GM08714 (cell line): Measurements from ENCODE around the gene LRGUK.

Experiments used
- H3K4me3 ChIP-seq: fragments of 200-500 bp; sonication (Bioruptor generic); 2 replicates; pipeline ENCODE4 v1.5.1; 2014; ENCODE audit warnings: mild to moderate bottlenecking, low read length, inconsistent platforms
- ZNF274 ChIP-seq: IDR thresholded peaks from 2 replicates; pipeline ENCODE4 v1.6.1; 2012; ENCODE audit warnings: mild to moderate bottlenecking, low read depth, low read length

The LRGUK gene

GRCh38 chr7:134154581-134155130, 27.5 kb downstream of the LRGUK start:
- no peak for TF ChIP-seq ZNF274
- H3K4me3 ChIP-seq = no peak overlapping the region

DNA sequence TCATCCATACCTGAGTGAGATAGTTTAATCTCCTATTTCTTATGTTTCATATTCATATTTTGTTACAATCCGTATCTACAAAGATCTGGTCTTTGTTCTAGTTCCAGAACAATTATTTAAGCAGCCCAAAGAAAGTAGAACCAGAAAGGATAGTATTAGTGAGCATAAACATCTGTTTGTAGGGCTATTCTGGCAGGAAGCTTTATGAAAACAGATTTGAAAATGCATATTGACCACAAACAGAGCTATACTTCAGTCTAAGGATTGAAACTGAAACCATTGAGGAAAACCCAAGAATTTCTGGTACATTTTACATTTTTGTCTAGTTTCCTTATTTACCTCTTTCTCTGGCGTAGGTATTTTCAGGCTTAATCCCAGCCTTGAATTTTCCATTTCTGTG, 28.1 kb downstream of the LRGUK start:
- H3K4me3 ChIP-seq = no peak overlapping the region
- no peak for TF ChIP-seq ZNF274

DNA sequence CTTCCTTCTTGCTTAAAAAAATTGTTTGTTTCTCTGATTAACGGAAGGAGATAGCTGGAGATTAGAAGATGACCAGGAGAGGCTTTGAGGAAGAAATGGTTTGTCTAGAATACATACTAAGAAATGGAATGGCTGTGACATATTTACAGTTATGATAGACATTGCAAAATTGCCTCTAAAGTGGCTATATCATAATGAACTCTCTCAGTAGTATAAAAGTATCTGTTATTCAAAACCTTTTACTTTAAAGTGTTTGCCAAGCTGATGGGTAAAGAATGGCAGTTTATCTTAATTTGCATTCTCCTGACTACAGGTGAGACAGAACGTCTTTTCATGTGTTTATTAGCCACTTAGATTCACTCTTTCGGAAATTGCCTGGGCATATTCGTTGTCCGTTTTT, 28.7 kb downstream of the LRGUK start:
- no peak for TF ChIP-seq ZNF274
- no peak overlapping the region for H3K4me3 ChIP-seq

GRCh38 chr7:134165252-134165651, 38.1 kb downstream of the LRGUK start:
- H3K4me3 ChIP-seq = no peak overlapping the region
- no peak for TF ChIP-seq ZNF274

- no peak overlapping the region for H3K4me3 ChIP-seq
- no peak for TF ChIP-seq ZNF274
These were observed 40.1 kb downstream of the LRGUK start for GRCh38 chr7:134167250-134167649.

- no peak for TF ChIP-seq ZNF274
- H3K4me3 ChIP-seq = no peak overlapping the region
These were observed 40.7 kb downstream of the LRGUK start for GRCh38 chr7:134167841-134168240.

- no peak for TF ChIP-seq ZNF274
- no peak overlapping the region for H3K4me3 ChIP-seq
These were observed 47.7 kb downstream of the LRGUK start for GRCh38 chr7:134174795-134175261.

DNA sequence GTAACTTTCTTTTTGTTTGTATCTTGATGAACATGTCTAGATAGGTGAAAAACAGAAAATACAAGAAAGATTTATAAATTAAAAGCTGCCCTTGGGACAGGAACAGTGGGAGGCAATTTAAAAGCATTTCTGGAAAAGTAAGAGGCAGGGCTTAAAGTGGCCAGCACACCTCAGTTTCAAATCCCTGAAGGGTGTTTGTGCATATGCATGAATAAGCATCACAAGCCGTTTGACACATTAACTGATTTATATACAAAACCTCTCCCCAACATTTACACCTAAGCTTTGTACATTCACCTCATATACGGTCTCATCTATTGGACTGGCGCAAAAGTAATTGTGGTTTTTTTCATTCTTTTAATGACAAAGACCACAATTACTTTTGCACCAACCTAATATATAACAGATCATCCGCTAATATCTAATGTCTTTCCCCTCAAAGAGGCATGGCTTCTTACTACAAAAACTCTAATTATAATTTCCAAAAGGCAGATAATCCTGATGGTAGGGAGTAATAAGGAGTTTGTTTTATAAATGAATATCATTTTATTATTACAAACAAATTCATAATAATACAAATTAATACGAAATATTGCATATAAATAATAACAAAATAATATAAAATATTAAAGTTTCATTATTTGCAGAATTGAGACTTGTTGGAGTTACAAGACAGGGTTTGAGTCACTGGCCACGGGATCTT, 48.3 kb downstream of the LRGUK start:
- TF ChIP-seq ZNF274 = no peak
- no peak overlapping the region for H3K4me3 ChIP-seq

DNA sequence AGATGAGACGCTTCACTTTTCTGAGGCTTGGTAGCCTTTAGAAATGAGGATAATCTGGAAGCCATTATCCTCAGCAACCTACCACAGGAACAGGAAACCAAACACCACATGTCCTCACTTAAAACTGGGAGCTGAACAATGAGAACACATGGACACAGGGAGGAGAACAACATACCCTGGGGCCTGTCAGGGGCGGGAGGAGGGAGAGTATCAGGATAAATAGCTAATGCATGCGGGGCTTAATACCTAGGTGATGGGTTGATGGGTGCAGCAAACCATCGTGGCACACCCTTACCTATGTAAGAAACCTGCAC, 48.9 kb downstream of the LRGUK start:
- TF ChIP-seq ZNF274 = no peak
- H3K4me3 ChIP-seq = no peak overlapping the region

GRCh38 chr7:134179036-134180011, 52.2 kb downstream of the LRGUK start:
- H3K4me3 ChIP-seq = no peak overlapping the region
- no peak for TF ChIP-seq ZNF274

DNA sequence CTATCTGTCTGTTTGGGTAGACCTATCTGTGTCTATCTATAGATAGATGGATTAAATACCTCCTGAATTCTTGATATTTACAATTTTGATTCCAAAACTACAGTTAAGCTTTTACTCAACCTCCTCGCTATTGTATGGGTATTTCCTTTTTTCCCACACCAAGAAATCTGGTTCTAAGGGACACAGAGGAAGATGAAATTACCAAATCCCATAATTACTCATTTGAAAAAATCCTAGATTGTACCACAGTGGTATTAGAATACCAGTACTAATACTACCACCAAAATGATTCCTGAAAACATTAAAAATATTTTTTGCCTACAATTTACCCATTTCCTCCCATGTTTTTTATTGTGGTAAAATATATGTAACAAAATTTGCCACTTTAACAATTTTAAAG, 53.2 kb downstream of the LRGUK start:
- no peak overlapping the region for H3K4me3 ChIP-seq
- TF ChIP-seq ZNF274 = no peak

DNA sequence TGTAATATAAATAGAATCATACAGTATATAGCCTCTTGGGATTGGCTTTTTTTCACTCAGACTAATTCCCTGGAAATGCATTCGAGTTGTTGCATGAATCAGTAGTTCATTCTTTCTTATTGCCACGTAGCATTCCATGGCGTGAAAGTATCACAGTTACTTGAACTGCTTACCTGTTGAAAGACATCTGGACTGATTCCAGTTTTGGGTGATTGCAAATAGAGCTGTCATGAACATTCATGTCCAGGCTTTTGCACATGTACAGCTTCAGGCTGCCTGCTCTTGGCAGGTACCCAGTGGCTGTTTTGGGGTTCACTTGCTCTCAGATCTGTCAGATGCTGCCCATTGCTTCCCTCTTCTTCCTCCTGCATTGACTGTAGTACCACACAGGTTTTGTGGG, 54.9 kb downstream of the LRGUK start:
- TF ChIP-seq ZNF274 = no peak

GRCh38 chr7:134184767-134185166, 57.6 kb downstream of the LRGUK start:
- no peak for TF ChIP-seq ZNF274
- H3K4me3 ChIP-seq = no peak overlapping the region

More for the DNA sequence above, 54.9 kb downstream of the LRGUK start:
- no peak overlapping the region for H3K4me3 ChIP-seq

DNA sequence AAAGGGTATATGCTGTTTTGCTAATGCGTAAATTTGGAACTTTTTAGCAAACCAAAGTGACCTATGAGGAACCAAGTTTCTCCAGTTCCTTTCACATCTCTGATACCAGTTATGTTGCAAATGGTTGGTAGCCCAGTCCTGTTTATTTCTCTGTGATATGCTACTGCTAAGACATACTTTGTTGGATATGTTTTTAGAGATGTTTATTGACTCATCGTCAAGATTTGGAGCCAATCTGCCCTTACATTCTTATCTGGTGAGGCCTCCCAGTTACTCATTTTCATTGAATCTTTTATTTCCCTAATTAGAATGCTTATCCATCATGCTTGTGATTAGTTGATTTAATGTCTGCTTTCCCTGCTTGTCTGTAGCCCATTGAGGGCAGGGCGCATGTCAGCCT, 58.9 kb downstream of the LRGUK start:
- H3K4me3 ChIP-seq = no peak overlapping the region
- TF ChIP-seq ZNF274 = no peak

GRCh38 chr7:134186801-134187200, 59.7 kb downstream of the LRGUK start:
- no peak for TF ChIP-seq ZNF274
- H3K4me3 ChIP-seq = no peak overlapping the region

GRCh38 chr7:134187893-134188292, 60.8 kb downstream of the LRGUK start:
- no peak for TF ChIP-seq ZNF274

More at GRCh38 chr7:134187893-134188292, 60.8 kb downstream of the LRGUK start:
- no peak overlapping the region for H3K4me3 ChIP-seq
